Astrocyte (in vitro differentiated cells and primary cell): ENCODE data around the gene ZNF544.

ENCODE experiments used
- EZH2 ChIP-seq: IDR thresholded peaks from 2 replicates; pipeline ENCODE4 v1.6.1; 2012; ENCODE audit warnings: mild to moderate bottlenecking, low read length, inconsistent platforms; ENCODE audit not compliant: insufficient read depth
- TF ChIP-seq, protein P1 (sequence below): IDR thresholded peaks from 2 replicates; pipeline ENCODE4 v1.5.1; 2011; ENCODE audit warnings: low read depth, mild to moderate bottlenecking, inconsistent platforms, low read length, moderate library complexity; ENCODE audit not compliant: insufficient read depth

DNA sequence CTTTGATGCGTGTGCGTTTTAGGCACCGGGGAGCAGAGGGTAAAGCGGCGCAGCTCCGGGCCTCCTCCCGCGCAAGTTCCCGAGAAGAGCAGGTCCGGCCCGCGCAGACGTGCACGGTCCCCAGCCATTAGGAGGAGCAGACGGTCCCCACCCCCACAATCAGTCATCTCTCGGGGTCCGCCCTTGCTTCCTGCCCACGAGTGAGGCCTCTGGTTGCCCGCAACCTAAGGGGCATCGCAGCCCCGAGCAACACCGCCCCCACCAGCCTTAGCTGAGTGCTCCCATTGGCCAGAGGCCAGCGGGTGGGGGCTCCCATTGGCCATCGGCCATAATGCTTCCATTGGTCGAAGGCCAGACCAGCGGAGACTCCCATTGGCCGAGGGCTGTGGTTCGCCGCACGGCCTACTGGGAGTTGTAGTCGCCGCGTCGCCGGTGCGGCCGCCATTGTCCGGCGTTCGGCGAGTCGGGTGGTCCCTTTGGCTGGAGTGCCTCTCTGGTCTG, 49.9 kb downstream of the ZNF544 start, which contains the start of gene ZNF8:
- TF ChIP-seq, protein P1, sequence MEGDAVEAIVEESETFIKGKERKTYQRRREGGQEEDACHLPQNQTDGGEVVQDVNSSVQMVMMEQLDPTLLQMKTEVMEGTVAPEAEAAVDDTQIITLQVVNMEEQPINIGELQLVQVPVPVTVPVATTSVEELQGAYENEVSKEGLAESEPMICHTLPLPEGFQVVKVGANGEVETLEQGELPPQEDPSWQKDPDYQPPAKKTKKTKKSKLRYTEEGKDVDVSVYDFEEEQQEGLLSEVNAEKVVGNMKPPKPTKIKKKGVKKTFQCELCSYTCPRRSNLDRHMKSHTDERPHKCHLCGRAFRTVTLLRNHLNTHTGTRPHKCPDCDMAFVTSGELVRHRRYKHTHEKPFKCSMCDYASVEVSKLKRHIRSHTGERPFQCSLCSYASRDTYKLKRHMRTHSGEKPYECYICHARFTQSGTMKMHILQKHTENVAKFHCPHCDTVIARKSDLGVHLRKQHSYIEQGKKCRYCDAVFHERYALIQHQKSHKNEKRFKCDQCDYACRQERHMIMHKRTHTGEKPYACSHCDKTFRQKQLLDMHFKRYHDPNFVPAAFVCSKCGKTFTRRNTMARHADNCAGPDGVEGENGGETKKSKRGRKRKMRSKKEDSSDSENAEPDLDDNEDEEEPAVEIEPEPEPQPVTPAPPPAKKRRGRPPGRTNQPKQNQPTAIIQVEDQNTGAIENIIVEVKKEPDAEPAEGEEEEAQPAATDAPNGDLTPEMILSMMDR, result no peak
- TF ChIP-seq EZH2, result no peak
